ENCODE results near the gene LCE6A.

LCE6A gene, protein sequence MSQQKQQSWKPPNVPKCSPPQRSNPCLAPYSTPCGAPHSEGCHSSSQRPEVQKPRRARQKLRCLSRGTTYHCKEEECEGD

DNA sequence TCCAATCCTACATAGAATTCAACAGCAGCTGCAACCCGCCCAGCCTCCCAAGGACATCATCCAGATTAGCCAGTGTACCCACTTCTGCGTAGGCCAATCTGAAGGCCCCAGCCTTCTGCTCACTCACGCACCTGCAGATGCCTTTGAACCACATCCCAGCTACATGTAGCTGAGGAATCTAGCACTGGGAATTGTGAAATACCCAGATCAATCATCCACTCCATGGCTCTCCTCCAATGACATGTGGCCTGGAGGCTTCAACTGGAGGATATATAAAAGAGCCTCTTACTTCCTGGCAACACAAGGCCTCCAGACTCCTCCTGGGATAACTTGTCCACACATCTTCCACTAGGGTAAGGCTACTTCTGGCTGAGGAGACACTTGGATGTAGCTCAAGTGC, at the start of gene LCE6A:
Gene LCE6A, plus strand, starts transcription at position 301 of the 400 bp plus-strand sequence. CDS start 665 bp downstream, outside the sequence.
- DNase-seq, result no peak

DNA sequence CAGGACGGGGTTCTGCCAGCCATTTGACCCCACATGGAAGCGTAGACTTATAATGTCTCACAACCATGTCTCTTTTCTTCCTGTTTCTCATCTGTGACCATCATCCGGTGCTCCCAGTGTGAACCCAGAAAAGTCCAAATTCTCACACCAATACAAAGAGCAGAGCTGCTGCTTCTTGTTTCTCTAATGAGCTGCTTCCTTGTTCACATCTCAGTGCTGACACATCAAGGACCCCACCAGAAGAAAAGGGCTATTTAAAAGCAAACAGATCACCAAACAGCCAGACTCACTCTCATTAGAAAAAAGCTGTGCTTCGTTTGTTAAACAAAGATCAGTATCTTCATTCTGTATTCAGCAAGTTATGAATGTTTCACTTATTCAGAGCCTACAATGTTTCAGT, 47.0 kb upstream of the LCE6A start:
- DNase-seq, result no peak

DNA sequence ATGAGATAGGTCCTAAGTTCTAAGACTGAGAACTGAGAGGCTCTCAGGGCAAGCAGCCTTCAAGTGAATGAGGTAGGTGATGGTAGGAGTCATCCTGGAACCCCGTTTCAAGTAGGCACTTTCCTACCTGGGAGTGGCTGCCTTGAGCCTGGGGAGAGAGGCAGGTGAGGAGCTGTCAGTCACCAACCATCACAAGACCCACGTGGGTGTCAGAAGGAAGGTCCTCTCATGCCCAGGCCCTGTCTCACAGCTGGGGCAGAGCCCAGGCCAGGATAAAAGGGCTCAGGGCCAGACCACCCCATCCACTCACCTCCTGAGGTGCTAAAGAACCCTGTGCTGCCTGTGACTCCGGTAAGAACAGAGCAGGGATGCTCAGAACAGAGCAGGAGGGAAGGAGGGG, 46.2 kb upstream of the LCE6A start, which contains the start of gene LCE1D:
Gene LCE1D, plus strand, starts transcription at position 301 of the 400 bp plus-strand sequence. CDS start 1,074 bp downstream, outside the sequence.
- no peak for DNase-seq

DNA sequence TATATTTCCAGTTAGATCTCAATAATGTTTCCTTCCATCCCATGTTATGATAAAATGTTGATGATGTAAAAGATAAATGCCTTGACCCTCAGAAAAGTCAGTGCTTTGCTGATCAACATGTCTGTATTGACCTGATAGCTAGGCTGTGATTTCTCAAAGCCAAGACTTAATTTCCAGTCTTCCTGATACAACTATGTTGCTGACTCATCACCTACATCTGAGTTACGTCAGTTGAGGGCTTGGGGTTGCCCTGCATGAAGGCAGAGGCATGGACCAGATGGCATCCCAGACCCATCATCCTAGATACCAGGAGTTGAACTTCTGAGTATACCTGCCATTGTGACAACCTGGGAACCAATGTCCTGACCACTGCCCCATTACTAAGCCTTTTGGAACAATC, 41.3 kb upstream of the LCE6A start:
- no peak for DNase-seq

DNA sequence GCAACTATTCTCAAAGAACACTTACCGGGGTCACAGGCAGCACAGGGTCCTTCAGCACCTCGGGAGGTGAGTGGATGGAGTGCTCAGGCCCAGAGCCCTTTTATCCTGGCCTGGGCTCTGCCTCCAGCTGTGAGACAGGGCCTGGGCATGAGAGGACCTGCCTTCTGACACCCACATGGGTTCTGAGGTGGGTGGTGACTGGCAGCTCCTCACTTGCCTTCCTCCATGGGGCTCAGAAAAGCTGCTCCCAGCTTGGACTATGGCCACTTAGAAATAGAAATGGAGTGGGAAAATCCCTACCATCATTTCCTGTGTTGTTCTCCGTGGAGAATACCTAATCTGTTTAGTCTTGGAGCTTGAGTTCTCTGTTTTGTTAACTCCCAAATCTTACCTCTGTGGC, 36.1 kb upstream of the LCE6A start, which contains the start of gene LCE1C:
Gene LCE1C, minus strand, starts transcription at position 76 of the 400 bp plus-strand sequence. CDS start 1,173 bp downstream, outside the sequence.
- DNase-seq, result no peak

DNA sequence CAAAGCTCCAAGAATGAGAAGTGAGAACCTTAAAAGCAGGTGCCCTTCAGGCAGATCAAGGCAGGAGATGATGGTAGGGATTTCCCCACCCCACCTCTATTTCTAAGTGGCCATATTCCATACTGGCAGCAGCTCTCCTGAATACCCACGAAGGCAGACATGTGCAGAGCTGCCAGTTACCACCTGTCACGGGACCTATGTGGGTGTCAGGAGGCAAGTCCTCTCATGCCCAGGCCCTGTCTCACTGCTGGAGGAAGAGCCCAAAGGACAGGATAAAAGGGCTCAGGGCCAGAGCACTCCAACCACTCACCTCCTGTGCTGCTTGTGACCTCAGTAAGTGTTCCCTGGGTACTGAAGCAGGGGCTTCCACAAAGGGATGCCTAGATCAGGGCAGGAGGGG, 31.6 kb upstream of the LCE6A start:
- DNase-seq, result no peak

DNA sequence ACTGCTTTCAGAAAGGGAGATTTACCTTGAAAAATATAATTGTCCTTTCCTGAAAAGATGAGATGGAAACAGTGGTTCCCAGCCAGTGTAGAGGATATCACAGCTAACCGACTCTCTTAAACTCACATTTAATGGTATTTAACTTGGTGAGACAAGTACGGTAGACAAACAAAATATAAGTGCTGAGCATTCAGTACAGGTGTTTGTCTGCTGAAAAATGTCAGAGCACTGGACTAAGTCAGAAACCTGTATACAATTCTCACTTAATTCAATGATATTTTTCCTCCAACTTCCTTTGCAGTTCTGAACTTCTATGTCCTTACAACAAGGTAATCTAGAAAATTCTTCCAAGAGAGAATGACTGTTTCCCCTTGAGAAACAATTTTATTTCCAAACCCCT, 31.0 kb upstream of the LCE6A start, which contains the start of gene LCE1B:
Gene LCE1B, plus strand, starts transcription at position 301 of the 400 bp plus-strand sequence. CDS start 476 bp downstream, outside the sequence.
- no peak for DNase-seq

DNA sequence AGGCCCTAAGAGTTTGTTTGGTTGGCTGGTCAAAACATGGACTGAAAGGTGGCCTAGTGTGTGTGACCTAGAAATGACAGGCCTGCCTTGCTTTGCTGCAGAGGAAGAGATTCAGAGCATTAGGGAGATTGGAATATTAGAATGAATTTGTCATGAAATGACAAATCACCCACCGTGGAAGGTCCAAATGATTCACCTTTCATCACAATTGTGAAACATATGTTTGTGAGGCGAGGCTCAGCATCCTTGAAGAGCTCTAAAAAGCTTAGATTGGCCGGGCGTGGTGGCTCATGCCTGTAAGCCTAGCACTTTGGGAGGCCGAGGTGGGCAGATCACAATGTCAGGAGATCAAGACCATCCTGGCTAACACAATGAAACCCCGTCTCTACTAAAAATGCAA, 25.3 kb upstream of the LCE6A start:
- no peak for DNase-seq

DNA sequence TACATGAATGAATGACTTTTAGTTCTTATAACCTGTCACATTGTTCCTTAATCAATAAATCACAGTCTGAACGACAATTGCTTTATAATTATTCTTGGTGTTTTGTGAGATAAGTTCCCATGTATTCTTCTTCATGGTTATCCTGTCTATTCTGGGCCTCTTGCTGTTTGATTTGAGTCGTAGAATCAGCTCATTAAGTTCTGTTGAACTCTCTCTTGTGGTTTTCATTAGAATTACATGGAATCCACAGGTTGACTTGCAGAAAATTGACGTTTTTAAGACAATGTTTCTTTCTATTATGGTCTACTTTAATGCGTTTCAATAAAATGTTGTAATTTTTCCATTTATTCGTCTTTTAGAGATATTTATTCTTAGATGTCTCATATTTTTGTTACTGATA, 19.4 kb upstream of the LCE6A start:
- DNase-seq, result no peak

DNA sequence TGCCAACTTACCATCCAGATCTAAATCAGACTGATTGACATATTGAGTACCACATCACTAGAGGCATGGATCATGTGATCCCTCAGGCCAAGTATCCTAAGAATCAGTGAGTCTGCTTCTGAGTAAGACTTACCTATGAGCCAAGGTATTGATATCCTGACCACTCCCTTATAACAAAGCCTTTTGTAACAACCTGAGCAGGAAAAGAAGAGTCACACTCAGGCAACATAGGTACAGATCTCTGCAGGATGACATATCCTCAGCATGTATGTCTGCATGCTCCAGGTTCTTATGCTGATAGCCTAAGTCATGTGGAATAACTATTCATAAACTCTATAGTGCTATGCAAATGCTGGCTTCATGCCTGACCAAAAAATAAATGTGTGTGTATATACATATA, 17.7 kb upstream of the LCE6A start:
- no peak for DNase-seq

DNA sequence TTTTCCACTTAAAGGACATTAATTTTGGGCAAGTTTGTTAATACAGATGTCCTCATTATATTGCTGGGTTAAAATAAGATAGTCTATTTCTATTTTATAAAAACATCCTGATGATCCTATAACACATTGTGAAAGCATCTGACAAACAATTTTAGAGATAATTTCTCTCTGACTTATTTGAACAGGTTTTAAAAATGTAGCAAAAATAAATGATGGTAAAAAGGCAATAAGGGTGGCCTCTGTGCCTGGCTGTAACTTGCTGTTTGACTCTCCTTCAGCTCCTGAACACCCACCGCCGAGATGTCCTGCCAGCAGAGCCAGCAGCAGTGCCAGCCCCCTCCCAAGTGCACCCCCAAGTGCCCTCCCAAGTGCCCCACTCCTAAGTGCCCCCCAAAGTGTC, 15.5 kb upstream of the LCE6A start, which contains the start of gene LCE1A:
Gene LCE1A, plus strand, starts transcription at position 301 of the 400 bp plus-strand sequence. Its CDS starts 0 bp downstream, at position 301.
- DNase-seq, result no peak

DNA sequence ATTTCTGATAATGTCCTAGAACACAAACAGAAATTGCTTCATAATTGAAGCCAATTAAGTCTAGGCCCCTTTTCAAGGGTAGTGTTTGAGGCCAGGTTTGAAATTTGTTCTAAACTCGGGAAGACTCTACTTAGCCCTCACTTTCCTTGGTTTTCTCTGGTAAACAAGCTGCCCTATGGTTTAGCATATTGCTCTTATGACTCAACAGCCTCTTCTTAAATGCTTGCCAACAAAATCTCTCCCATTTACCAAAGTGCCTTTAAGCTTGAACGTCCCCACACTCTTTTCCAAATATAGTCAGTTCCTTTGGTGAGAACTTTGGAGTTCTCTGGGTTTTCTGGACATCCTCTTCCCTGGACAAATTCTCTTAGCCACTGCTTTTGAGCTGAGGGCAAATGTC, 5.8 kb upstream of the LCE6A start:
- no peak for DNase-seq

DNA sequence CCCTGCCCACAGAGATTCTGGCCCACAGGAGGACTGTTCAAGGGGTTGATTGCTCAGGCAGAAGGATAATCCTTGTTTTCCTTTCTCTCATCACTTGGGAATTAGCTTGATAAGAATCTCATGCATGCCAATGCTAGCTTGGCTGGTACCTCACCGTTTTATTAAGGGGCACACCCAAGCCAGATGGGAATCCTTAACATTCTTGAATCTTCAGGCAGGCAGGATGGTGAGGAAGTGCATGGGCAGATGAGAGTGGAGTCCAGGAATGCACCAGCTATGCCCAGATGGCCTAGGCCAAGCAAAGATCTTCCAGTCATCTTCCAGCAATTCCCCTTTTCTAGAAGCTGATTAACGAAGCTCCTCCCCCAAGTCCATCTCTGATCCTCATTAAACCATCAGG, 13.0 kb downstream of the LCE6A start:
- DNase-seq, result no peak

DNA sequence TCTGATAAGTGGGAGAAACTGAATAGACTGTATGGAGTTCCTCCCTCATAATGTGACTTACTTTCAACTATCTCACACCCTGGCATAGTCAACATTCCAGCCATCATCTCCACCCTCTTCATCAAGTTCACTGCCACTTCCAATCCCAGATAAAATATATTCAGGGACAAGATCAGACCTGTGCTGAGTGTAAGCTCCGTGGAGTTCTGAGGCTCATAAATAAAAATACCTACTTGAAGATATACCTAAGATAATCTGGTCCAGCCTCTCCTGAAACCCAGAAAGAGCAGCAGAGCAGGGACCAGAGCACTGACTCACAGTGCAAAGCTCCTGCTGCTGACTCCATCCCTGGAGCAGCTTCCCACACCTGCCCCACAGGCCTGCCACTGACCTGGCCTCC, 15.4 kb downstream of the LCE6A start:
- no peak for DNase-seq

DNA sequence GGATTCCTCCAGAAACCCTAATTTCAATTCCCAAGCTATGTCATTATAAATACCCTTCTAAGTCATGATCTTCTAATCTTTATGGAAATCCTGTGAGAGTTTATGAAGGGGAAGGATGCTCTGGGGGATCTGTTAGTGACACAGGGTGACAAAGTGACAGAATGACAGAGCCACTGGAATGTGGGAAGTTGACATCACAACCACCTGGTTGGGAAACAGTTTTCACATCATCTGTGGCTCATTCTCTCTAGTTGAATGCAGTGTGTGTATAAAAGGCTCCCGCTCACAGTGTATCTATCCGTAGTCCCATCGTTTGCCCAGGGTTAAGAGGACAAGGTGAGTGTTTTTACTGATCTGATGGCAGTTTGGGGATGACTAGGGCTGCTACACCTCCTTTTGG, 17.0 kb downstream of the LCE6A start, which contains the start of gene LCE7A:
Gene LCE7A, plus strand, starts transcription at position 301 of the 400 bp plus-strand sequence. CDS start 702 bp downstream, outside the sequence.
- no peak for DNase-seq

DNA sequence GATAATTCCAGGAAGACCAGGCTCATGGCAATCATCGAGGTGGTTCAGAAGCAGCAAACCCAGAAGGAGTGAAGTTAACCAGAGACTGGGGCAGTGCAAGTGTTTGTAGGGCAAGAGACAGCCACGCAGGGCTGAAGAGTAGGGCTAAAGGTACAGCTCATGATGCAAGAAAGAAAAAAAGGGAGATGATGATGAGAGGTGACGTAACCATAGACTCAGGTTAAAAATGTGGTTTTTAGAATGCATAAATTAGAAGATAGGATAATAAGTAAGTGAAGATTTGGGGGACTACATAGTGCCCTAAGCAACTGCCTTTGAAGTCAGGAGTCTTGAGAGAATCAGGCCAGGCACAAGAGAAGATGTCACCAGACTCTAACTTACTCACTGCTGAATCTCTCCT, 17.5 kb downstream of the LCE6A start:
- DNase-seq, result no peak

DNA sequence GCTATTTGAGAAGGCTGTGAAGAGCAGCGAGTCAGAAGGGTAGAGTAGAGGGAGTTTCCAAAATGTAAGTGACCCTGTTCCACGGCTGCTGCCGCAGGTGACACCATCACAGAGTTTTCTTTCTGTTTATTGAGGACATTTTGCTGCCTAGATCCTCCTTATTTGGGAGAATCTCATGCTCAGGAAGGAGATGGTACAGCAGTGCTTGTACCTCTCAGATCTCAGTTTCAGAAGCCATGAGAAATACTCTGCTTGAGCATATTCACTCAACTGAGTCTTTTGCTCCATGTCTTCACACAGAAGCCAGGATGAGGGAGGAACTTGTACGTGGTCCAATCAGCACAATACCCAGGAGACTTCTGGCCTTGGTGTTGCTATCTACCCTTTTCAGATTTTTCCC, 18.7 kb downstream of the LCE6A start:
- no peak for DNase-seq

DNA sequence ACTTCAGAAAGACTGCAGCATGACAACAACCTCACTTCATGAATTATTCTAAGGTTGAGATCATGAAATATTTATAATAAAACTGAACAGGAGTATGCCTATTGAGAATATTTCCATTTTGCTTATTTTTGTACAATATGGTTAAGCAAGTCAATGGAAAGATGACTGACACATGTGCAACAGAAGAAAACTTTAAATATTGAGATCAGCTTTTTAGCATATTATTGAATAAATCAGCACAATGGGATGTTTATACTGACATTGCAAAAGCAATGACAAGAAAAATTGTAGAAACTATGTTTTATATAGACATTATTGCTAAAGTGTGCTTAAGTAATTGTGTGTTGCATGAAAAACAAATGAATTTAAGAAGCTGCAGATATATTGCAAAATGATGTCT, 21.8 kb downstream of the LCE6A start:
- no peak for DNase-seq

DNA sequence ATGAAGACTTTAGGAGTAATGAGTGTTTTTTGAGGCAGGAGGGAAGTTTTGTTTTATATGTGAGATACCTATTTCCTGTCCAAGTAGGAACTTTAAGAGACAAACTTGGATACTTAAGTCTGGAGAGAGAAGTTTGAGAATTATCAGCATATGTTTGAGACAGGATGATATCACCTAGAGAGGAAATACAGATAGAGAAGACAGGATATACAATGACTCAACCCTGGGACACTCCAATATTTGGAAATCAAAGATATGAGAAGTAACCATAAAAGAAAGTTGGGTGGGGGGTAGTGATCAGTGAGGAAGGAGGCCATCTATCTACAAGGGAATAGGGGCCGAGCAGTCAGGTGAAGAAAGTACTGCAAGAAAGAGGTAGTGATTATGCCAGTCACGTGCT, 23.7 kb downstream of the LCE6A start:
- no peak for DNase-seq

DNA sequence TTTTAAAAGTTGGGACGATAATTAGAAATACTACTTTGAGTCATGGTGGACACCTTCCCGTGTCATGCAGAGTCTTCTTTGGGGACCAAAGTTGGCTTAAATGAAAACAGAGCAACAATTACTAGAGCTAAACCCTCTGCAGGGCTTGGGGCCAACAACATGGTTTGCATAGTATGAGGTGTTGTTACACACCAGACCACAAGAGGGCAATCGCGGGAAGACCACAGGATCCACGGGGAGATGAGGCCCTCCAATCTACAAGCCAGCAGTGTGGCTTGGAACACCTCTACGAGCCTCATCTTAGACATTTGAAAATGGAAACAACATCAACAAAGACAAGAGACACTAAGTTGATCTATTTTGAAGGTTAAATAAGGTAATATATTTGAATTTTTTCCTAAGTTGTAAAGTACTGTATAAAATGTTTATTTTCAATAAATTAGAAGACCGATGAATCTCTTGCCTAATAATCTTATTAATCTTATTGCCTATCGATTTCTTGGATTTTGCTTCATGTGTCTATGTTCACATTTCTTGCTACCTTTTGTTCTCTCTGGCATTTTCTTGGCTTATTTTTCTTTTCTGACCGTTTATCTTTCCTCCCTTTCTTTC, 27.3 kb downstream of the LCE6A start:
- DNase-seq, result peak; percentile 12 to 29 (median 18)

DNA sequence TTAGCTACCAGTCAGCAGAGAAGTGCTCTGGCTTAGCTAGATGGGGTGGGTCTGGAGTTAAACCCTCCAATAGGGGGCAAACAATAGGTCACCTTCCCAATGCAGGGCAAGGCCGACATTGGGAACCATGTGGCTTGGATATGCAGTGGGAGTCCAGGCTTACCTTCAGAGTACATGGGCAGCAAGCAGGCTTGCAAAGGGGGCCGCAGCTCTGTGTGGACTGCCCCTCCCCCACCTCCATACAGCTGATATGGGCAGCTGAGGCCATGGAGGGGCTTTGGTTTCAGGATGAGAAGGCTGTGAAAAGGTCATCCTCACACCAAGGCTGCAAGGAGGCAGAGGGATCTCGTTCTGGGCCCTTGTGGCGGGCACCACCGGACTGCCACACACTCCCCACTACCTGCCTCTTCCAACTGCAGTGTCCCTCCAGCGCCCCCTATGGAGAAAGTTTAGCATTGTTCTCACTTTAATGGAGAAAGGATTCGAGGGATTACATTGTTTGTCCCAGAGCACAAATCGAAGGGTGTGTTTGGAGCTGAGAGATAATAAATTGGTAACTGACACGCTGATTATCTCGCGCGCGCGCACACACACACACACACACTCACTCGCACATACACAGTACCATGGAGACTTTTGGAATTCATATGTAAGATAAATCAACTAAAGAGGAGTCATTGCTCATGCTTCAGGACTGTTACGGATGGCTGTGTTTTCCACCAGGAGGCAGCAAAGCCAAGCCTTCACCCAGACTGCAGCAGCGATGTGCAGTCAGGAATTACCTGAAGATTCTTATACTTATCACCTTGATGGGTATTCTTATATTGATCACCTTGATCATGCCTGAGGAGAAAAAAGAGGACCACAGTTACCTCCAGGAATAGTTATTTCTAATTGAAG, 28.4 kb downstream of the LCE6A start:
- no peak for DNase-seq

DNA sequence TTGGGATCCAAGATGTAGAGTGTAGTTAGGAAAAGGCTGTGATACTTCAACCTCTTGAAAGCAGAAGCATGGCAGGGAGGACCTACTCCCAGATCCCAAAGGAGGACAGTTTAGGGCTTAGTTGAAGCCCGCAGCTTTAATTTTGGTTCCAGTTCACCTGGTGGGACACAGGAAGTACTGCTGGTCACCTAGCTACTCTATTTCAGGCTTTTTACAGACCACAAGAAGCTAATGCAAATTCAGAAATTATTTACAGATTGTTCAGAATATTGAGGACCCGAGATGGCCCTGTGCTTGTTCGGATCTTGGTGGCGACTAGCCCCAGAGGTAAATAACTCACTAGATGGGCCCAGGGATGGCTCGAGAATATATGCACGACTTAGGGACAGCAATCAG, 29.1 kb downstream of the LCE6A start:
- DNase-seq, result no peak

DNA sequence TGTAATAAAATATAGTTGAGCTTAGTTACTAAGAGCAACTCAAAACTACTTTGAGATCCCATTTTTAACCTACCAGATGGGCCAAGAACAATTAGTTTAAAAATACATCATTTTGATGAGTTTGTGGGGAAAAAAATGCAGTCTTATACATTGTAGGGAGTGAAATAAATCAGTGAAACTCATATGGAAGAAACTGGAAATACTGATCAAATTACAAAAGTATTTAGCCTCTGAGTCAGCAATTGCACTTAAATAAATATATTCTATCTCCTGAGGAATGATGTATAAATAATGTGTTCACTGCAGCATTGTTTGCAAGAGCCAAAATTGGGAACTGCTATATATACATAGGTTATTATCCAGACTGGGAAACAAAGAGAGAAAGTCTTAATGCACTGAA, 30.8 kb downstream of the LCE6A start:
- DNase-seq, result no peak

DNA sequence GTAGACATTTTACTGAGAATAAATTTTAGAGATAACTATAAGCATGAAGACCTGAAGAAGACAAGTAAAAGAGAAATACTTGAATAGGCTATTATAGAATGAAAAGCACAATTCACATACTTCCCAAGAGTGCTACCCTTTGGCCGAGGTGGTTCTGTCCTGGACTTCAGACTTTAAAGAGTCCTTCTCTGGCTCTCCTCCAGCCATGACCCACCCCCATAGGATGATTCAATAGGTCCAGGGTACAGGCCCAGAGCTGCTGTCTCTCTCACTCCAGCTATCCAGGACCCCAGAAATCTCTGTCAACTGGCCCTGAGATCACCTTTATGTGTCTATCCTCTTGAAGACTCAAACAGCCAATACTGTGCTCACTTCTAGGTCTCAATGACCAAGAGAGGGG, 34.2 kb downstream of the LCE6A start:
- no peak for DNase-seq
